Spleen (tissue), 11 donors: ENCODE data around the gene C3orf20. TPM values are rescaled to one million over a fixed set of nuclear protein-coding genes. Genes with fewer than 3 reads are reported as not detected.

Source experiments
- DNase-seq: peaks from one replicate; pipeline ENCODE4 v3.0.0-alpha.2; 2020
- H3K27ac ChIP-seq, 8 donors: fragments of 200-600 bp; sonication (generic) in 7 of 8; 1 replicate in 4 of 8; 2 replicates in 4 of 8; pipeline versions ENCODE4 v1.5.0 to v1.8.0; 2016 to 2021; ENCODE audit warnings: inconsistent platforms in 4 of 8, mild to moderate bottlenecking in 4 of 8, moderate library complexity in 1 of 8
- H3K27me3 ChIP-seq, 7 donors: fragments of 200-600 bp; sonication (generic) in 6 of 7; replicated peaks in 1 of 7; 1 replicate in 4 of 7; 2 replicates in 3 of 7; pipeline versions ENCODE4 v1.5.0 to v1.8.0; 2016 to 2021; ENCODE audit warnings: inconsistent platforms in 3 of 7, mild to moderate bottlenecking in 1 of 7
- H3K36me3 ChIP-seq, 6 donors: fragments of 200-600 bp; sonication (generic) in 5 of 6; 1 replicate in 4 of 6; 2 replicates in 2 of 6; pipeline versions ENCODE4 v1.5.0 to v1.8.0; 2016 to 2021; ENCODE audit warnings: inconsistent platforms in 2 of 6
- H3K4me1 ChIP-seq, 6 donors: fragments of 200-600 bp; sonication (generic) in 5 of 6; 1 replicate in 3 of 6; 2 replicates in 3 of 6; pipeline versions ENCODE4 v1.5.0 to v1.8.0; 2016 to 2021; ENCODE audit warnings: inconsistent platforms in 3 of 6
- H3K4me3 ChIP-seq, 8 donors: fragments of 200-600 bp; sonication (generic) in 7 of 8; 1 replicate in 4 of 8; 2 replicates in 4 of 8; pipeline versions ENCODE4 v1.5.0 to v1.8.0; 2016 to 2021; ENCODE audit warnings: inconsistent platforms in 4 of 8, mild to moderate bottlenecking in 4 of 8, moderate library complexity in 2 of 8
- H3K9me3 ChIP-seq, 8 donors: fragments of 200-600 bp; sonication (generic) in 7 of 8; 1 replicate in 4 of 8; 2 replicates in 4 of 8; pipeline versions ENCODE4 v1.5.0 to v1.8.0; 2016 to 2021; ENCODE audit warnings: inconsistent platforms in 4 of 8
- CTCF ChIP-seq, 11 experiments: fragments of 200-600 bp in 7 of 11; fragments of 450-650 bp in 4 of 11; sonication (generic) in 4 of 11; IDR thresholded peaks in 8 of 11; conservative IDR thresholded peaks in 3 of 11; 1 replicate in 7 of 11; 2 replicates in 4 of 11; pipeline versions ENCODE4 v1.4.0 to v1.8.0; 2016 to 2021; ENCODE audit warnings: antibody characterized with exemption in 11 of 11, inconsistent platforms in 4 of 11, mild to moderate bottlenecking in 1 of 11
- POLR2A ChIP-seq, 3 donors: fragments of 450-650 bp; IDR thresholded peaks; one replicate each; pipeline ENCODE4 v1.5.1; 2017; ENCODE audit warnings: antibody characterized with exemption in 3 of 3, mild to moderate bottlenecking in 1 of 3
- POLR2AphosphoS5 ChIP-seq, 3 donors: sonication (generic); formaldehyde crosslinking; IDR thresholded peaks; one replicate each; pipeline ENCODE4 v1.5.1; 2017; ENCODE audit warnings: antibody characterized with exemption in 3 of 3
- WGBS, 5 donors: extraction: QIAGEN DNeasy Blood & Tissue Kit in 3 of 5; methylation state at CpG; one replicate each; pipeline versions ENCODE4 v1.1.5 to v1.1.7; 2013 to 2018; 5-methylcytosine and 5-hydroxymethylcytosine counted together
- intact Hi-C: fragments of 100-400 bp; cut with DNase I; formaldehyde crosslinking; loops from one replicate; pipeline ENCODE4 v1.15.0; 2023; ENCODE audit warnings: low total_unique reads
- polyA plus RNA-seq, 3 donors: library from polyadenylated mRNA; stranded (reverse); fragments of 200-250 nt; gene quantifications; one replicate each; pipeline ENCODE4 v1.2.1, GENCODE V29; 2013
- total RNA-seq, 7 donors: library from RNA; depleted of rRNA in 3 of 7; stranded (reverse); fragments of >200 nt in 3 of 7; fragmentation: NEBNext Ultra II Directional in 4 of 7; extraction: Animal tissue kit (Norgen Biotek cat#: 25700) in 4 of 7; gene quantifications; one replicate each; pipeline versions ENCODE4 v1.1.0 to v1.2.1, GENCODE V29; 2016 to 2021
- donor health status: healthy with polysubstance abuse.
- donor health status: DM: no; HTN: no; CAD: no; lungs with moderate emphysema.
- donor health status: DM: no; HTN: no; CAD: no.
- donor health status: Bipolar disorder and iron deficiency.
- donor health status: healthy.
- donor health status: DM: no; HTN: no; CAD: no.
- donor health status: DM: yes; HTN: yes; CAD: no.

Gene C3orf20
- total and polyA plus RNA-seq, 10 donors = 0.17 to 1.1 (median 0.30) TPM; not detected in 3

GRCh38 chr3:14816359-14816758 is 141.4 kb downstream of the C3orf20 start:
- H3K9me3 ChIP-seq = no peaks in the 10 kb centered on the region
- no peak for DNase-seq
- no peak overlapping the region for H3K27ac ChIP-seq
- intact Hi-C loops = no loop called here
- peaks cover 0 to 20% (median 3%) of the 10 kb centered on the region in 6 donors for H3K36me3 ChIP-seq
- peaks cover 0 to 37% (median 6%) of the 10 kb centered on the region in 7 donors for H3K27me3 ChIP-seq
- H3K4me1 ChIP-seq = peaks cover 0 to 67% (median 26%) of the 10 kb centered on the region in 6 donors
- no peak for TF ChIP-seq POLR2AphosphoS5 (IDR thresholded peaks at IDR 0.05)
- TF ChIP-seq CTCF (IDR thresholded peaks at IDR 0.05 in 8 of 11, conservative IDR thresholded peaks at IDR 0.05 in 3 of 11) = no peak
- TF ChIP-seq POLR2A (IDR thresholded peaks at IDR 0.05) = no peak
- 84 to 92% (median 92%) methylated on average over 3 of the region's 3 CpGs for WGBS, 5 donors
- H3K4me3 ChIP-seq = no peak overlapping the region

GRCh38 chr3:14818804-14819500 is 144.0 kb downstream of the C3orf20 start, which contains the start of gene FGD5:
FGD5 (plus strand) TSS chr3:14818962; CDS start chr3:14819072, 110 bp downstream.
- peaks cover 0 to 20% (median 3%) of the 10 kb centered on the region in 6 donors for H3K36me3 ChIP-seq
- intact Hi-C loops = no loop called here
- DNase-seq = no peak
- WGBS, 5 donors = 82 to 88% (median 82%) methylated on average over 25 of the region's 25 CpGs
- H3K27me3 ChIP-seq = peaks cover 0 to 14% (median 0%) of the 10 kb centered on the region in 7 donors
- H3K4me1 ChIP-seq = peaks cover 0 to 67% (median 33%) of the 10 kb centered on the region in 6 donors
- no peak within 1 kb of the TSS for H3K27ac ChIP-seq
- H3K4me3 ChIP-seq = no peak within 1 kb of the TSS
- H3K9me3 ChIP-seq = no peaks in the 10 kb centered on the region
- TF ChIP-seq POLR2AphosphoS5 (IDR thresholded peaks at IDR 0.05) (peak in 1 of 3 donors; percentile 27), POLR2A (IDR thresholded peaks at IDR 0.05) (no peak)

- Histone ChIP-seq H3K36me3 (peaks cover 0 to 20% (median 3%) of the 10 kb centered on the region in 6 donors), H3K4me1 (peaks cover 0 to 67% (median 29%) of the 10 kb centered on the region in 6 donors), H3K4me3 (no peak overlapping the region), H3K27ac (no peak overlapping the region), H3K9me3 (no peaks in the 10 kb centered on the region), H3K27me3 (peaks cover 0 to 9% (median 0%) of the 10 kb centered on the region in 7 donors)
- intact Hi-C loops = no loop called here
- DNase-seq = no peak
- WGBS, 5 donors = 72 to 83% (median 77%) methylated on average over 9 to 10 of the region's 10 CpGs
- no peak for TF ChIP-seq CTCF (IDR thresholded peaks at IDR 0.05 in 8 of 11, conservative IDR thresholded peaks at IDR 0.05 in 3 of 11)
Measured at GRCh38 chr3:14819671-14820070, 144.7 kb downstream of the C3orf20 start.

DNA sequence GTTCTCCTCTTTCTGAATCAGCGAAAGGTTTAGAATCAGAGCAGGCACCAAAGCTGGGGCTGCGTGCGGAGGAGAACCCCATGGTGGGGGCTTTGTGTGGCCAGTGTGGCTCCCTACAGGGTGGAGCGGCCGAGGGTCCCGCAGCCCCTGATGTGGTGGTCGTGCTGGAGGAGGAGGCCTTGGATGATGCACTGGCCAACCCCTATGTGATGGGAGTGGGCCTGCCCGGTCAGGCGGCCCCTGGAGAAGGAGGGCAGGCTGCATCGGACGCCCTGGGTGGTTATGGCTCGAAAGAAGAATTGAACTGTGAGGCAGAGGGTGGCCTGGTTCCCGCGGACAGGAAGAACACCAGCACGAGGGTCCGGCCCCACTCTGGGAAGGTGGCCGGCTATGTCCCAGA is 145.2 kb downstream of the C3orf20 start:
- Histone ChIP-seq H3K9me3 (no peaks in the 10 kb centered on the region), H3K36me3 (peaks cover 0 to 20% (median 3%) of the 10 kb centered on the region in 6 donors), H3K27me3 (peaks cover 0 to 5% (median 0%) of the 10 kb centered on the region in 7 donors), H3K27ac (peak overlapping the region in 4 of 8 donors; percentile 1 to 42 (median 15)), H3K4me1 (peaks cover 0 to 66% (median 31%) of the 10 kb centered on the region in 6 donors), H3K4me3 (no peak overlapping the region)
- WGBS, 5 donors = 75 to 92% (median 88%) methylated on average over 17 of the region's 17 CpGs
- intact Hi-C loops = no loop called here
- no peak for DNase-seq
- no peak for TF ChIP-seq POLR2A (IDR thresholded peaks at IDR 0.05)
- peak in 1 of 3 donors; percentile 25 for TF ChIP-seq POLR2AphosphoS5 (IDR thresholded peaks at IDR 0.05)

GRCh38 chr3:14821151-14821550 is 146.2 kb downstream of the C3orf20 start:
- intact Hi-C loops = no loop called here
- Histone ChIP-seq H3K4me3 (no peak overlapping the region), H3K27ac (peak overlapping the region in 2 of 8 donors; percentile 3 to 28), H3K36me3 (peaks cover 0 to 20% (median 3%) of the 10 kb centered on the region in 6 donors), H3K9me3 (no peaks in the 10 kb centered on the region), H3K4me1 (peaks cover 0 to 60% (median 32%) of the 10 kb centered on the region in 6 donors), H3K27me3 (peaks cover 0 to 5% (median 0%) of the 10 kb centered on the region in 7 donors)
- WGBS, 5 donors = 77 to 87% (median 84%) methylated on average over 16 of the region's 16 CpGs
- TF ChIP-seq CTCF (IDR thresholded peaks at IDR 0.05 in 8 of 11, conservative IDR thresholded peaks at IDR 0.05 in 3 of 11) = no peak
- no peak for TF ChIP-seq POLR2A (IDR thresholded peaks at IDR 0.05)
- no peak for TF ChIP-seq POLR2AphosphoS5 (IDR thresholded peaks at IDR 0.05)
- no peak for DNase-seq
